HepG2 (cell line): ENCODE measurements around the gene ENDOD1. TPM values are rescaled to one million over a fixed set of nuclear protein-coding genes. Genes with fewer than 3 reads are reported as not detected.

Experiments
- ASH2L ChIP-seq: fragments of 300-600, 200-600 bp; sonication (generic); IDR thresholded peaks from 2 replicates; pipeline ENCODE4 v1.7.0; 2017; ENCODE audit warnings: low read depth, mild to moderate bottlenecking, moderate library complexity, mixed read lengths, low read length; ENCODE audit not compliant: insufficient read length
- CBX1 ChIP-seq: IDR thresholded peaks from one replicate; pipeline ENCODE4 v1.6.1; 2016; ENCODE audit warnings: antibody characterized with exemption, low read depth
- CHCHD3 ChIP-seq: sonication (generic); formaldehyde crosslinking; IDR thresholded peaks from 2 replicates; pipeline ENCODE4 v1.8.0; 2022; ENCODE audit warnings: mild to moderate bottlenecking, missing genetic modification reagents, moderate library complexity
- FOXA1 ChIP-seq, 2 experiments: fragments of 450-650 bp in 1 of 2; sonication (generic) in 1 of 2; formaldehyde crosslinking in 1 of 2; IDR thresholded peaks; 2 replicates each; pipeline versions ENCODE4 v1.4.0 to v1.6.1; 2016 to 2020; ENCODE audit warnings: missing genetic modification reagents in 1 of 2
- FOXA3 ChIP-seq: IDR thresholded peaks from 2 replicates; pipeline ENCODE4 v1.6.1; 2016; ENCODE audit warnings: missing genetic modification reagents, missing compliant biosample characterization
- GATAD1 ChIP-seq: IDR thresholded peaks from 2 replicates; pipeline ENCODE4 v1.6.1; 2016; ENCODE audit warnings: missing genetic modification reagents, missing compliant biosample characterization
- GZF1 ChIP-seq: sonication (generic); formaldehyde crosslinking; IDR thresholded peaks from 2 replicates; pipeline ENCODE4 v1.5.1; 2020; ENCODE audit warnings: mild to moderate bottlenecking, missing genetic modification reagents
- HOXA7 ChIP-seq: sonication (generic); formaldehyde crosslinking; IDR thresholded peaks from 2 replicates; pipeline ENCODE4 v1.8.1; 2022; ENCODE audit warnings: mild to moderate bottlenecking, missing genetic modification reagents, moderate library complexity
- ISX ChIP-seq: sonication (generic); formaldehyde crosslinking; conservative IDR thresholded peaks from 2 replicates; pipeline ENCODE4 v1.5.0; 2020; ENCODE audit warnings: missing genetic modification reagents
- KAT8 ChIP-seq: IDR thresholded peaks from 2 replicates; pipeline ENCODE4 v1.6.1; 2016; ENCODE audit warnings: missing genetic modification reagents, missing compliant biosample characterization
- MED13 ChIP-seq: sonication (generic); formaldehyde crosslinking; IDR thresholded peaks from 2 replicates; pipeline ENCODE4 v1.5.0; 2020; ENCODE audit warnings: missing genetic modification reagents
- MEIS1 ChIP-seq: sonication (generic); formaldehyde crosslinking; IDR thresholded peaks from 2 replicates; pipeline ENCODE4 v1.9.0; 2021; ENCODE audit warnings: mild to moderate bottlenecking, missing genetic modification reagents, moderate library complexity, borderline replicate concordance
- NAIF1 ChIP-seq: sonication (generic); formaldehyde crosslinking; IDR thresholded peaks from 2 replicates; pipeline ENCODE4 v1.5.0; 2020; ENCODE audit warnings: mild to moderate bottlenecking, missing genetic modification reagents, borderline replicate concordance
- NKX3-1 ChIP-seq: sonication (generic); formaldehyde crosslinking; IDR thresholded peaks from 2 replicates; pipeline ENCODE4 v1.5.0; 2020; ENCODE audit warnings: missing genetic modification reagents
- NR2F1 ChIP-seq, 2 experiments: fragments of 450-650 bp in 1 of 2; formaldehyde crosslinking in 1 of 2; IDR thresholded peaks; 2 replicates each; pipeline versions ENCODE4 v1.5.0 to v1.6.1; 2016 to 2020; ENCODE audit warnings: mild to moderate bottlenecking in 1 of 2, missing compliant biosample characterization in 1 of 2, missing genetic modification reagents in 1 of 2, moderate library complexity in 1 of 2
- RXRA ChIP-seq: sonication (generic); formaldehyde crosslinking; IDR thresholded peaks from 2 replicates; pipeline ENCODE4 v1.5.1; 2020; ENCODE audit warnings: missing genetic modification reagents
- SALL1 ChIP-seq: sonication (generic); formaldehyde crosslinking; IDR thresholded peaks from 2 replicates; pipeline ENCODE4 v1.8.0; 2022; ENCODE audit warnings: mild to moderate bottlenecking, missing genetic modification reagents
- SP2 ChIP-seq: sonication (generic); formaldehyde crosslinking; IDR thresholded peaks from 2 replicates; pipeline ENCODE4 v1.5.1; 2020; ENCODE audit warnings: mild to moderate bottlenecking, missing genetic modification reagents
- ZNF207 ChIP-seq: fragments of 450-650 bp; IDR thresholded peaks from 2 replicates; pipeline ENCODE4 v1.6.1; 2016; ENCODE audit warnings: antibody characterized with exemption, borderline replicate concordance
- ZNF326 ChIP-seq: sonication (generic); formaldehyde crosslinking; IDR thresholded peaks from 2 replicates; pipeline ENCODE4 v1.4.0; 2020; ENCODE audit warnings: missing genetic modification reagents, borderline replicate concordance
- ZNF569 ChIP-seq: sonication (generic); formaldehyde crosslinking; IDR thresholded peaks from 2 replicates; pipeline ENCODE4 v1.5.0; 2020; ENCODE audit warnings: mild to moderate bottlenecking, missing genetic modification reagents, moderate library complexity, borderline replicate concordance
- ZNF616 ChIP-seq: sonication (generic); formaldehyde crosslinking; IDR thresholded peaks from 2 replicates; pipeline ENCODE4 v1.5.0; 2020; ENCODE audit warnings: low read depth, mild to moderate bottlenecking, missing genetic modification reagents
- ZNF703 ChIP-seq: sonication (generic); formaldehyde crosslinking; IDR thresholded peaks from 2 replicates; pipeline ENCODE4 v1.5.1; 2020; ENCODE audit warnings: missing genetic modification reagents, mild to moderate bottlenecking, moderate library complexity, borderline replicate concordance
- ZNF749 ChIP-seq: sonication (generic); formaldehyde crosslinking; IDR thresholded peaks from 2 replicates; pipeline ENCODE4 v1.8.0; 2022; ENCODE audit warnings: mild to moderate bottlenecking, missing genetic modification reagents, moderate library complexity, borderline replicate concordance
- ZNF839 ChIP-seq: sonication (generic); formaldehyde crosslinking; IDR thresholded peaks from 2 replicates; pipeline ENCODE4 v1.4.0; 2020; ENCODE audit warnings: missing genetic modification reagents, mild to moderate bottlenecking, borderline replicate concordance
- polyA plus RNA-seq, 8 experiments: library from polyadenylated mRNA; depleted of rRNA in 3 of 8; stranded (reverse) in 7 of 8; unstranded in 1 of 8; fragments of >200 nt; fragmentation: Illumina TruSeq in 4 of 8; extraction: Trizol in 4 of 8; gene quantifications; 2 replicates each; pipeline versions ENCODE4 v1.2.1 to v1.2.3, GENCODE V29; 2011 to 2016; ENCODE audit warnings: low read depth in 4 of 8, missing spikeins in 1 of 8, mixed read lengths in 1 of 8; ENCODE audit not compliant: insufficient read depth in 1 of 8
- total RNA-seq, 5 experiments: library from RNA; depleted of rRNA; stranded (reverse); fragments of >200 nt; fragmentation: Illumina TruSeq; extraction: Trizol; gene quantifications; 2 replicates each; pipeline ENCODE4 v1.2.3, GENCODE V29; 2016; ENCODE audit warnings: low read depth in 1 of 5
- TF ChIP-seq, protein P1 (sequence below): sonication (generic); formaldehyde crosslinking; IDR thresholded peaks from 2 replicates; pipeline ENCODE4 v1.8.1; 2023; ENCODE audit warnings: missing genetic modification reagents, inconsistent platforms, borderline replicate concordance
- TF ChIP-seq, protein P2 (sequence below): IDR thresholded peaks from 2 replicates; pipeline ENCODE4 v1.6.1; 2012; ENCODE audit warnings: low read depth, low read length, improper control_type of control experiment
- TF ChIP-seq, protein P3 (sequence below): sonication (generic); formaldehyde crosslinking; IDR thresholded peaks from 2 replicates; pipeline ENCODE4 v1.4.0; 2020; ENCODE audit warnings: missing genetic modification reagents, borderline replicate concordance

Gene ENDOD1
- total and polyA plus RNA-seq, 2 of the 13 experiments (the other 11 are each of a cell fraction or from before 2014, with no cell fraction given): 2.0 to 6.8 TPM

- TF ChIP-seq ZNF326 (CRISPR knock-in tag) (no peak), CBX1 (no peak), FOXA3 (CRISPR knock-in tag) (peak; percentile 48), ZNF616 (CRISPR knock-in tag) (no peak), ASH2L (peak; percentile 33), ZNF569 (no peak), RXRA (CRISPR knock-in tag) (no peak), MEIS1 (CRISPR knock-in tag) (no peak), SP2 (no peak), NKX3-1 (peak; percentile 54; the same call in 1 of the 2 replicates), NR2F1 (CRISPR knock-in tag; IDR thresholded peaks at IDR 0.05) (no peak), ZNF749 (no peak), CHCHD3 (CRISPR knock-in tag) (no peak), GZF1 (CRISPR knock-in tag) (no peak), HOXA7 (CRISPR knock-in tag) (no peak), GATAD1 (CRISPR knock-in tag) (peak; percentile 83), ISX (no peak), ZNF703 (CRISPR knock-in tag) (no peak), FOXA1 (IDR thresholded peaks at IDR 0.05) (no peak), FOXA1 (CRISPR knock-in tag; IDR thresholded peaks at IDR 0.05) (no peak), MED13 (CRISPR knock-in tag) (no peak), ZNF207 (no peak), KAT8 (CRISPR knock-in tag) (peak; percentile 82), SALL1 (peak; percentile 58), NAIF1 (no peak), ZNF839 (no peak)
- TF ChIP-seq, protein P1, sequence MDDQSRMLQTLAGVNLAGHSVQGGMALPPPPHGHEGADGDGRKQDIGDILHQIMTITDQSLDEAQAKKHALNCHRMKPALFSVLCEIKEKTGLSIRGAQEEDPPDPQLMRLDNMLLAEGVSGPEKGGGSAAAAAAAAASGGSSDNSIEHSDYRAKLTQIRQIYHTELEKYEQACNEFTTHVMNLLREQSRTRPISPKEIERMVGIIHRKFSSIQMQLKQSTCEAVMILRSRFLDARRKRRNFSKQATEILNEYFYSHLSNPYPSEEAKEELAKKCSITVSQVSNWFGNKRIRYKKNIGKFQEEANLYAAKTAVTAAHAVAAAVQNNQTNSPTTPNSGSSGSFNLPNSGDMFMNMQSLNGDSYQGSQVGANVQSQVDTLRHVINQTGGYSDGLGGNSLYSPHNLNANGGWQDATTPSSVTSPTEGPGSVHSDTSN: no peak
- TF ChIP-seq, protein P2, sequence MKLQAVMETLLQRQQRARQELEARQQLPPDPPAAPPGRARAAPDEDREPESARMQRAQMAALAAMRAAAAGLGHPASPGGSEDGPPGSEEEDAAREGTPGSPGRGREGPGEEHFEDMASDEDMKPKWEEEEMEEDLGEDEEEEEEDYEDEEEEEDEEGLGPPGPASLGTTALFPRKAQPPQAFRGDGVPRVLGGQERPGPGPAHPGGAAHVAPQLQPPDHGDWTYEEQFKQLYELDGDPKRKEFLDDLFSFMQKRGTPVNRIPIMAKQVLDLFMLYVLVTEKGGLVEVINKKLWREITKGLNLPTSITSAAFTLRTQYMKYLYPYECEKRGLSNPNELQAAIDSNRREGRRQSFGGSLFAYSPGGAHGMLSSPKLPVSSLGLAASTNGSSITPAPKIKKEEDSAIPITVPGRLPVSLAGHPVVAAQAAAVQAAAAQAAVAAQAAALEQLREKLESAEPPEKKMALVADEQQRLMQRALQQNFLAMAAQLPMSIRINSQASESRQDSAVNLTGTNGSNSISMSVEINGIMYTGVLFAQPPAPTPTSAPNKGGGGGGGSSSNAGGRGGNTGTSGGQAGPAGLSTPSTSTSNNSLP: peak; percentile 72
- TF ChIP-seq, protein P3, sequence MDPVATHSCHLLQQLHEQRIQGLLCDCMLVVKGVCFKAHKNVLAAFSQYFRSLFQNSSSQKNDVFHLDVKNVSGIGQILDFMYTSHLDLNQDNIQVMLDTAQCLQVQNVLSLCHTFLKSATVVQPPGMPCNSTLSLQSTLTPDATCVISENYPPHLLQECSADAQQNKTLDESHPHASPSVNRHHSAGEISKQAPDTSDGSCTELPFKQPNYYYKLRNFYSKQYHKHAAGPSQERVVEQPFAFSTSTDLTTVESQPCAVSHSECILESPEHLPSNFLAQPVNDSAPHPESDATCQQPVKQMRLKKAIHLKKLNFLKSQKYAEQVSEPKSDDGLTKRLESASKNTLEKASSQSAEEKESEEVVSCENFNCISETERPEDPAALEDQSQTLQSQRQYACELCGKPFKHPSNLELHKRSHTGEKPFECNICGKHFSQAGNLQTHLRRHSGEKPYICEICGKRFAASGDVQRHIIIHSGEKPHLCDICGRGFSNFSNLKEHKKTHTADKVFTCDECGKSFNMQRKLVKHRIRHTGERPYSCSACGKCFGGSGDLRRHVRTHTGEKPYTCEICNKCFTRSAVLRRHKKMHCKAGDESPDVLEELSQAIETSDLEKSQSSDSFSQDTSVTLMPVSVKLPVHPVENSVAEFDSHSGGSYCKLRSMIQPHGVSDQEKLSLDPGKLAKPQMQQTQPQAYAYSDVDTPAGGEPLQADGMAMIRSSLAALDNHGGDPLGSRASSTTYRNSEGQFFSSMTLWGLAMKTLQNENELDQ (CRISPR knock-in tag): no peak
Observed at GRCh38 chr11:95068549-95068948, 21.1 kb upstream of the ENDOD1 start (continued).
